ENCODE measurements around the gene GADD45G. TPM values are rescaled to one million over a fixed set of nuclear protein-coding genes. Genes with fewer than 3 reads are reported as not detected.

Gene GADD45G
- total and polyA plus RNA-seq, 2 of the 8 experiments (the other 6 are each of a cell fraction or from before 2014, with no cell fraction given), result 7.0 to 11.4 TPM

DNA sequence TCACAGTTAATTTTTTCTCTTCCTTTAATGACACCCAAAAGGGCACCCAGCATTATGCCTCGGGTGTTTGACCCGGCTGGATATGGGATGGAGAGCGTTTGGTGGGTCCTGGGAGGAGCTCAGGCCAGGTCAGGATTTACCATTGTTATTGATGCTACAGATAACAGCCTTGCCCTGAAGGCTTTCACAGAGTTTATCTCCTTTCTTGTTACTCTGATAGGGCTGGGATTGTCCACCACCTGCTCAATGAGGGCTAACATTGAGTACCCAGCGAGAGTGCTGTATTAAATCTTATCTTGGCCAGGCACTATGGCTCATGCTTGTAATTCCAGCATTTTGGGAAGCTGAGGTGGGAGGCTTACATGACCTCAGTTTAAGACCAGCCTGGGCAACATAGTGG lies 37.2 kb downstream of the GADD45G start:
- WGBS, 2 experiments (ENCODE audit: extremely low coverage in 1 of 2, insufficient coverage in 1 of 2, insufficient read length in 1 of 2, insufficient replicate concordance in 2 of 2, low coverage in 1 of 2, low lambda C conversion rate in 2 of 2, missing lambda C conversion rate in 1 of 2), result 85% methylated on average over 4 of the region's 4 CpGs; no CpG with 5 or more reads in 1 of the 2 experiments

More for the DNA sequence above, 37.2 kb downstream of the GADD45G start:
- Histone ChIP-seq H3K36me3 (ENCODE audit: control insufficient read depth in 2 of 4, insufficient read depth in 4 of 4, low read length in 3 of 4) (no peaks in the 10 kb centered on the region), H3K4ac (replicated peaks; ENCODE audit: insufficient read length, low read depth, low read length) (no peak overlapping the region), H2BK15ac (ENCODE audit: low read length) (no peak overlapping the region), H3K79me2 (ENCODE audit: control insufficient read depth in 1 of 2, insufficient read depth in 2 of 2, low read length in 2 of 2) (no peaks in the 10 kb centered on the region), H3K14ac (ENCODE audit: insufficient read length) (no peak overlapping the region), H2BK20ac (ENCODE audit: low read length) (no peak overlapping the region), H2BK5ac (ENCODE audit: low read depth, low read length) (no peak overlapping the region), H3K23me2 (ENCODE audit: low read depth, low read length) (no peaks in the 10 kb centered on the region), H2AFZ (ENCODE audit: low read length) (no peak overlapping the region), H4K8ac (ENCODE audit: extremely low read depth, insufficient read depth, low read length) (no peak overlapping the region), H4K20me1 (replicated peaks in 1 of 2; ENCODE audit: control insufficient read depth in 1 of 2, insufficient read depth in 2 of 2, low read length in 2 of 2) (no peaks in the 10 kb centered on the region), H3K18ac (ENCODE audit: extremely low read depth, low read length) (no peak overlapping the region), H2BK120ac (replicated peaks; ENCODE audit: low read depth, low read length) (no peak overlapping the region), H2AK5ac (ENCODE audit: low read depth, low read length) (no peak overlapping the region), H3K27ac (ENCODE audit: low read depth, low read length) (no peak overlapping the region), H3K56ac (replicated peaks; ENCODE audit: insufficient read length, low read depth, low read length) (no peak overlapping the region), H3K23ac (ENCODE audit: insufficient read length) (no peak overlapping the region), H3K4me3 (ENCODE audit: extremely low read depth in 1 of 4, insufficient read depth in 2 of 4, low read depth in 3 of 4, low read length in 4 of 4) (no peak overlapping the region), H3K9me3 (ENCODE audit: insufficient read depth in 2 of 2, low read depth in 1 of 2, low read length in 1 of 2) (no peaks in the 10 kb centered on the region), H4K91ac (replicated peaks; ENCODE audit: insufficient read length, low read length) (no peak overlapping the region), H2BK12ac (ENCODE audit: low read depth, low read length) (no peak overlapping the region), H3K4me1 (replicated peaks in 1 of 4; ENCODE audit: control insufficient read depth in 3 of 4, insufficient read depth in 4 of 4, low read length in 3 of 4) (peaks cover 0 to 5% (median 0%) of the 10 kb centered on the region in 4 experiments; a peak in 4 of 7 replicates), H3K27me3 (replicated peaks in 1 of 4; ENCODE audit: control insufficient read depth in 3 of 4, extremely low read depth in 1 of 4, insufficient read depth in 3 of 4, low read length in 3 of 4) (no peaks in the 10 kb centered on the region), H3K4me2 (ENCODE audit: insufficient read depth in 1 of 2, low read depth in 2 of 2, low read length in 2 of 2) (no peak overlapping the region), H4K5ac (ENCODE audit: insufficient read length, low read depth, low read length) (no peak overlapping the region), H3K79me1 (ENCODE audit: low read depth, low read length) (no peaks in the 10 kb centered on the region), H3K9ac (replicated peaks in 1 of 4; ENCODE audit: extremely low read depth in 1 of 4, low read depth in 3 of 4, low read length in 3 of 4) (no peak overlapping the region)
- CTCF ChIA-PET (ENCODE audit: partially characterized antibody), result interaction anchor here (0.7 to 1.8 kb wide), 6 partner anchors 19 to 975 kb away, joined by 3 to 10 read pairs (median 4); no protein-coding TSS in a partner anchor
- no peak for FAIRE-seq
- POLR2A ChIA-PET (ENCODE audit: partially characterized antibody), result no interaction called here
- TF ChIP-seq KDM1A (IDR thresholded peaks at IDR 0.05; ENCODE audit: borderline replicate concordance, low read length), result no peak
- TF ChIP-seq HDAC2 (IDR thresholded peaks at IDR 0.05; ENCODE audit: borderline replicate concordance in 1 of 2, low read depth in 2 of 2, low read length in 2 of 2), result no peak
- TF ChIP-seq RBBP5 (IDR thresholded peaks at IDR 0.05; ENCODE audit: borderline replicate concordance, low read depth, low read length), result no peak
- TF ChIP-seq YY1 (IDR thresholded peaks at IDR 0.05; ENCODE audit: low read depth, low read length), result no peak
- no peak for TF ChIP-seq PHF8 (conservative IDR thresholded peaks at IDR 0.05; ENCODE audit: low read depth, low read length)
- TF ChIP-seq, protein P1, sequence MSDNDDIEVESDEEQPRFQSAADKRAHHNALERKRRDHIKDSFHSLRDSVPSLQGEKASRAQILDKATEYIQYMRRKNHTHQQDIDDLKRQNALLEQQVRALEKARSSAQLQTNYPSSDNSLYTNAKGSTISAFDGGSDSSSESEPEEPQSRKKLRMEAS (IDR thresholded peaks at IDR 0.05), result no peak
- no peak for TF ChIP-seq CHD1 (IDR thresholded peaks at IDR 0.05; ENCODE audit: low read depth, low read length)
- no peak for TF ChIP-seq HDAC6 (IDR thresholded peaks at IDR 0.05; ENCODE audit: low read depth, low read length)
- TF ChIP-seq SP1 (IDR thresholded peaks at IDR 0.05; ENCODE audit: low read depth, low read length), result no peak
- TF ChIP-seq CEBPB (IDR thresholded peaks at IDR 0.05; ENCODE audit: low read depth, low read length), result no peak
- TF ChIP-seq, protein P2, sequence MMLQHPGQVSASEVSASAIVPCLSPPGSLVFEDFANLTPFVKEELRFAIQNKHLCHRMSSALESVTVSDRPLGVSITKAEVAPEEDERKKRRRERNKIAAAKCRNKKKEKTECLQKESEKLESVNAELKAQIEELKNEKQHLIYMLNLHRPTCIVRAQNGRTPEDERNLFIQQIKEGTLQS (IDR thresholded peaks at IDR 0.05; ENCODE audit: insufficient read depth, low read depth, low read length), result no peak
- no peak for TF ChIP-seq BCL11A (IDR thresholded peaks at IDR 0.05; ENCODE audit: low read depth in 2 of 2, low read length in 2 of 2)
- no peak for DNase-seq (ENCODE audit: low read depth in 1 of 2, low spot score in 2 of 2)
